HepG2 (cell line): ENCODE data around the gene NACAD. TPM values are rescaled to one million over a fixed set of nuclear protein-coding genes. Genes with fewer than 3 reads are reported as not detected.
A peak's percentile ranks its signal among the peaks of the same experiment; 100 is the strongest.

Experiments
- BATF2 ChIP-seq: sonication (generic); formaldehyde crosslinking; IDR thresholded peaks from 2 replicates; pipeline ENCODE4 v1.8.0; 2022; ENCODE audit warnings: mild to moderate bottlenecking, missing genetic modification reagents, moderate library complexity
- CCDC6 ChIP-seq: sonication (generic); formaldehyde crosslinking; IDR thresholded peaks from 2 replicates; pipeline ENCODE4 v1.8.1; 2022; ENCODE audit warnings: mild to moderate bottlenecking, missing genetic modification reagents, moderate library complexity
- CEBPZ ChIP-seq: IDR thresholded peaks from 2 replicates; pipeline ENCODE4 v1.6.1; 2012; ENCODE audit warnings: low read length, improper control_type of control experiment
- ELF4 ChIP-seq: sonication (generic); formaldehyde crosslinking; IDR thresholded peaks from 2 replicates; pipeline ENCODE4 v1.5.0; 2020; ENCODE audit warnings: missing genetic modification reagents, mild to moderate bottlenecking, moderate library complexity, borderline replicate concordance
- GATAD2A ChIP-seq: IDR thresholded peaks from 2 replicates; pipeline ENCODE4 v1.6.1; 2016
- HDAC2 ChIP-seq: sonication (generic); formaldehyde crosslinking; IDR thresholded peaks from 2 replicates; pipeline ENCODE4 v1.4.0; 2020; ENCODE audit warnings: missing genetic modification reagents
- NR0B2 ChIP-seq: sonication (generic); formaldehyde crosslinking; IDR thresholded peaks from 2 replicates; pipeline ENCODE4 v1.4.0; 2020; ENCODE audit warnings: mild to moderate bottlenecking, missing genetic modification reagents
- U2AF2 ChIP-seq: fragments of 200-400 bp; formaldehyde crosslinking; IDR thresholded peaks from 2 replicates; pipeline ENCODE4 v1.6.1; 2017; ENCODE audit warnings: low read depth, mild to moderate bottlenecking, low read length
- ZBTB1 ChIP-seq: sonication (generic); formaldehyde crosslinking; IDR thresholded peaks from 2 replicates; pipeline ENCODE4 v1.4.0; 2020; ENCODE audit warnings: missing genetic modification reagents, borderline replicate concordance
- ZBTB40 ChIP-seq, 2 experiments: fragments of 450-650 bp in 1 of 2; sonication (generic) in 1 of 2; formaldehyde crosslinking in 1 of 2; IDR thresholded peaks; 2 replicates each; pipeline versions ENCODE4 v1.6.1 to v1.8.0; 2016 to 2022; ENCODE audit warnings: antibody characterized with exemption in 1 of 2, mild to moderate bottlenecking in 1 of 2, missing genetic modification reagents in 1 of 2
- ZBTB7A ChIP-seq: sonication (generic); formaldehyde crosslinking; IDR thresholded peaks from 2 replicates; pipeline ENCODE4 v1.8.0; 2022; ENCODE audit warnings: mild to moderate bottlenecking, missing genetic modification reagents
- ZFP41 ChIP-seq: sonication (generic); formaldehyde crosslinking; IDR thresholded peaks from 2 replicates; pipeline ENCODE4 v1.4.0; 2020; ENCODE audit warnings: mild to moderate bottlenecking, missing genetic modification reagents, borderline replicate concordance
- ZNF598 ChIP-seq: sonication (generic); formaldehyde crosslinking; IDR thresholded peaks from 2 replicates; pipeline ENCODE4 v1.5.1; 2020; ENCODE audit warnings: mild to moderate bottlenecking, missing genetic modification reagents, borderline replicate concordance
- ZNF879 ChIP-seq: sonication (generic); formaldehyde crosslinking; IDR thresholded peaks from 2 replicates; pipeline ENCODE4 v1.8.1; 2023; ENCODE audit warnings: missing genetic modification reagents
- polyA plus RNA-seq, 8 experiments: library from polyadenylated mRNA; depleted of rRNA in 3 of 8; stranded (reverse) in 7 of 8; unstranded in 1 of 8; fragments of >200 nt; fragmentation: Illumina TruSeq in 4 of 8; extraction: Trizol in 4 of 8; gene quantifications; 2 replicates each; pipeline versions ENCODE4 v1.2.1 to v1.2.3, GENCODE V29; 2011 to 2016; ENCODE audit warnings: low read depth in 4 of 8, missing spikeins in 1 of 8, mixed read lengths in 1 of 8; ENCODE audit not compliant: insufficient read depth in 1 of 8
- total RNA-seq, 5 experiments: library from RNA; depleted of rRNA; stranded (reverse); fragments of >200 nt; fragmentation: Illumina TruSeq; extraction: Trizol; gene quantifications; 2 replicates each; pipeline ENCODE4 v1.2.3, GENCODE V29; 2016; ENCODE audit warnings: low read depth in 1 of 5

Gene NACAD
- total and polyA plus RNA-seq, 2 of the 13 experiments (the other 11 are each of a cell fraction or from before 2014, with no cell fraction given) = 0.04 TPM; not detected in 1

GRCh38 chr7:45111298-45112223 lies 22.8 kb upstream of the NACAD start, which contains the start of gene TBRG4 (continued):
- peak; percentile 50 for TF ChIP-seq ZBTB40 (IDR thresholded peaks at IDR 0.05)
- TF ChIP-seq ZBTB40 (CRISPR knock-in tag; IDR thresholded peaks at IDR 0.05) = peak; percentile 80
- TF ChIP-seq NR0B2 (CRISPR knock-in tag) = peak; percentile 98
- peak; percentile 94; the same call in 1 of the 2 replicates for TF ChIP-seq ELF4 (CRISPR knock-in tag)
- TF ChIP-seq ZNF879 = no peak
- peak; percentile 83 for TF ChIP-seq CCDC6
- 0 out of 2 replicates have a peak, but pooled peaks have one; percentile 38 for TF ChIP-seq ZNF598
- TF ChIP-seq BATF2 = peak; percentile 51; the same call in 1 of the 2 replicates
- TF ChIP-seq ZBTB1 (CRISPR knock-in tag) = no peak
- peak; percentile 69; the same call in 1 of the 2 replicates for TF ChIP-seq ZFP41 (CRISPR knock-in tag)
- TF ChIP-seq CEBPZ = no peak
- TF ChIP-seq GATAD2A (CRISPR knock-in tag) = peak; percentile 58
- no peak for TF ChIP-seq U2AF2
- peak; percentile 84 for TF ChIP-seq ZBTB7A (CRISPR knock-in tag)
- TF ChIP-seq HDAC2 (CRISPR knock-in tag) = peak; percentile 88; the same call in 1 of the 2 replicates
